NCI-H82 treated with DMSO at 0.1 percent for 48 hours (cell line): Measurements from ENCODE around the gene CDH4.

Experiments
- DNase-seq: peaks from one replicate; lab custom pipeline; 2025; ENCODE audit not compliant: unreplicated experiment; lab: John Stamatoyannopoulos, UW

Gene CDH4

DNA sequence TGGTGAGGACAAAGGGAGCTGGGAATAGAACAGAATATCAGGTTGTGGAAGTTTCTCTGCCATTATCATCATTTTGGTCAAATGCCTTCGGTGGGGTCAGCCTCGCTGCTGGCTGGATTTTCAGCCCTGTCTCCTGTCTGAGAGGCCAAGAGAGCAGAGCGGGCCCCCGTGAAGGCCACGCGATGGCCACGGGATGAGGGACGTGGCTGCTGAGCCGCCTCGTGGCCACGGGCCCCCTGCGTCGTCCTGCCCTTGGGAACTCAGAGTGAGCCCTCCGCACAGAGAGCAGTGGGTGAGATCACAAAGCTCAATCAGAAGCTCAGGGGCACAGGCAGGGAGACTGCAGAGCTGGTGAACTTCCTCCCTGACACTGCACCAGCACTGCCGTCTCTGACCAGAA, 363.7 kb downstream of the CDH4 start:
- DNase-seq: no peak

DNA sequence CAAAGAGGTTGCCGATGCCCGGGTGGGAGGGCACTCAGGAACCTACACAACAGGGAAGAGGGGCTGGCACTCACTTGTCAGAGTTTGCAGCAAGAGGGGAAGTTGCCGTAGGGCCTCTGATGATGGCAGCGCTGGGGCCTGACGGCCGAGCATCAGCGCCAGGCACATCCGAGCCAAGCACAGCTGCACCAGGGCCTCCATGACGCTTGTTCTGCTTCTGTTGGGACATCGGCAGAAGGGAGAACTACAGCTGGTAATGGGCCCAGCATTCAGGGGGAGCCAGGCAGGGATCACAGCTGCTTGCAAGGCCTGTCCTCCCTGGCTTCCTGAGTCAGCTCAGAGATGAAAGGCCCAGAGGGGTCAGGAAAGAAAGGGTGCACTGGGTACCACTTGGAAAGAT, 367.7 kb downstream of the CDH4 start:
- no peak for DNase-seq

DNA sequence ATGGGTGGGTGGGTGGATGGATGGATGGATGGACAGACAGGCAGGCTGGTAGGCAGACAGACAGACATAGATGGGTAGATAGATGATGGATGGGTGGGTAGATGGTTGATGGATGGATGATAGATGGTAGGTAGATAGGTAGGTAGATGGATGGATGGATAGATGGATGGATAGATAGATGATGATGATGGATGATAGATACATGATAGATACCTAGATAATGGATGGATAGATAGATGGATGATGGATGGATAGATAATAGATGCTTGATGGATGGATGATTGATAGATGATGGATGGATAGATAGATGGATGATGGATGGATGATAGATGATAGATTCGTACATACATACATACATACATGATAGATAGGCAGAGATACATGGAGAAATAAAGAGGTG, 368.1 kb downstream of the CDH4 start:
- no peak for DNase-seq

DNA sequence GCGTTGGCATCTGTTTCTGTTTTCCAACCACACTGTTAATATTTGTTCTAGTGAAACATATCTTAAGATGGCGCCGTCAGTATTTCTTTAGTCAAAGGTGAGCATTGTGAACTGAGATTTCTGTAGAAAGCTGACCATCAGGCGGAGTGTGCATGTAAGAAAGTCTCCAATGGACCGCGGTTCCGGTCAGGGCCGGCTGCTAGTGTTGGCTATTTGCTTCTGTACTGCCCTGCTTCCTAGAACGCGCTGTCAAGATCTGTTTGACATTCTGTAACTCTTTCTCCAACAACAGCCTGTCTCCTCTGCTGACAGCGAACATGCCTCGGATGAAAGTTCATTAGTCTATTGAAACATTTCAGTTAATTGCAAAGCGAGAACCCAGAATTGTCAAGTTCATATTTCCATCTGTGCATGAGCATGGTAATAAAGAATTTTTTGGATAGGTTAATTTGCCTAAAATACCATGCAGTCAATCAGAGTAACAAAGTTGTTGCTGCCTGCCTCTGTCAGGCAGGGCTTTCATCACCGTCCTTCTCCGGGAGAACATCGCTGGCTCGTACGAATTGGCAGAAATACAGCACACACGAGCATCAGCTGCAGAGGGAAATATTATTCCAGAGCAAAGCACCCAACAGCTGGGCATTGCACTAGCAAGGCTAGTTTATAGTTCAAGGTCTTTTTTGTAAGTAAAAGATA, 369.1 kb downstream of the CDH4 start:
- no peak for DNase-seq

DNA sequence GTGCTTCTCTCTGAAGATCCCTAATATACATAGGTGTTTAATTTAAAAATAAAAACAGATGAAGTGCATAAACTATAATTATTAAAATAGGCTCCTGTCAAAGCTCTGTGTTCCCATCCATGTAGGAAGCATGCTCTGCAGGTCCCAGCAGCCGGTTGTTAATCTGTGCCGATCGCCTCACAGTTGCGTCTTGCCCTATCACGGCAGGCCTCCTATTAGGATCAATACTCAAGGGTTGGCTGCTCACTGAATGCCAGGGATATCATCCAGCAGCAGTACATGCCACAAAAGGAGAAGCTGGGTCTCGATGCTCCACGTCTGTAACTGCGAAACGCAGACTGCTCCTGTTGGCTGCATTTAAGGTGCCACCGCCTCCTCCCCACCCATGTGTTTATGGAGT, 369.8 kb downstream of the CDH4 start:
- no peak for DNase-seq

DNA sequence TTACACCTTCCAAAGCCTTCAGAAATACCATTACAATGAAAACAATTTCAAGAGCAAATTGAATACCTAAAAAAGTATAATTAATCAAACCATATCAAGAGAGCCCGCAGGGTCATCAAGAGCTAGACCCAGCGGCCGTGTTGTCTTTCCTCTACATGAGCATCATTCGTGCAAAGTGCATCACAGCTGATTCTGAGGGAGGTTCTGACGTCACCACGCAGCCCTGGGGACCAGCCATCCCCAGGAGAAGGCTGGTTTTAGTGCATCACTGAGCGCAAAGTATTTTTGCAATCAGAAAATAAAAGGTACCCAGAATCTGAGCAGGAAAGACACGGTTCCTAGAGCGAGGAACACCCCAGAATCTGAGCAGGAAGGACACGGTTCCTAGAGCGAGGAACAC, 371.4 kb downstream of the CDH4 start:
- DNase-seq: no peak

DNA sequence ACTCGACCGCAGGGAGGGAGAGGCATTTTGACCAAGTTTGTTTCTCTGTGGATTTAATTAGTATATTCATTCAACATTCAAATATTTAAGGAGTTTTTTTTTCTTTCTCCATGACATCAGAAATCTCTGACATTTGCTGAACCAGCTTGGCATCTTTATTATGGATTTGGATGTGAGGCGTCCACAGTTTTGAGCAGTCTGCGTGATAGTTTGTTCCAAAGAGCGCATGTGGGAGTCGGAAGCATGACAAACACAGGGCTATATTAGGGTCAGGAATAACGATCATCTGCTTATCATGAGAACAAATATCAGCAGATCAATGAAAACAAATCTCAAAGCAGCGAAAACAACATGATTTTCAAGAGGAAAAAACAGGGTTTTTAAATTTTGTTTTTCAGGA, 373.2 kb downstream of the CDH4 start:
- DNase-seq: no peak

DNA sequence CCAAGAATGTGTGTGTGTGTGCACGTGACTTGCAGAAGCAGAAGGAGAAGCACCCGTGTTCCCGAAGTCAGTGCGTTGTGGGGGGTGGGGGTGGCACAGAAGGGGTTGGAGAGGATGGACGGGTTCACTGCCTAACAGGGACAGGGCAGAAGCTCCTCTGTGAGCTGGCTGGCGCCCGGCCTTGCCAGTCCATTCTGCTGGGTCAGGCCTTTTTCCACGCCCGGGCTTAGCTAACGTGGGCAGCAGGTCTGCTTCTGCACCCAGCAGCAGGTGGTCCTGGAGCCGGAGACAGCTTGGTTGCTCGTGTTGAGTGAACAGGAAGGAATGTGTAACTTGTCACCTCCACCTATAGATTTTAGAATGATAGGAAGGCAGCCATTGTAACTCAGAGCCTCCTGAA, 374.4 kb downstream of the CDH4 start:
- DNase-seq: no peak

DNA sequence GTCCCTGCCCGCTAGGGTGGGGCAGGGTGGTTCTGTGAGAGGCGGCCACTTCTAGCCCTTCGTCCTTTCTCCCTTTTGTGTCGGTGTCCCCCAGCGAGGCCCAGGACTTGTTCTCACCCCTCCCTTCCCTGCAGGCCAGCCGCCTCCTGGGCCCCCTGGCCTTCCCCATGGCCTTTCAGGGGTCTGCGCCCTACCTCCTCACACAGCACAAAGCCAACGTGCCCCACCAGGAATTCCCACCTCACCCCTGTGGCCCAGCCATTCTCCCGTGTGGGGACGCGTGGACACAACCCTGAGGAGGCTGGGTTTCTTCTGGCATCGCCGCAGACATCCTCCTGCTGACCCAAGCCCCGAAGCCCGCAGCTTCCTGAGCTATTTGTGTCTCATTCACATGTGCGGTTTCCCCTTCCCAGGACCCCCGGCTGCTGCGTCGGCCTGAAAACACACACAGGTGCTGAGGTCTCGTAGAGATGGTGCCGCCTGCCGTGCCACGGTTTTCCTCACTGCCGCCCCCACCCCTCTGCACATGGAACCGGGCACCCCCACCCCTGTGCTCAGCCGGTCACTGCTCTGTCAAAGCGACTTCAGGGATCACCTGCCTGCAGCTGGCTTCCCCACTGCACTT, 375.8 kb downstream of the CDH4 start:
- no peak for DNase-seq

DNA sequence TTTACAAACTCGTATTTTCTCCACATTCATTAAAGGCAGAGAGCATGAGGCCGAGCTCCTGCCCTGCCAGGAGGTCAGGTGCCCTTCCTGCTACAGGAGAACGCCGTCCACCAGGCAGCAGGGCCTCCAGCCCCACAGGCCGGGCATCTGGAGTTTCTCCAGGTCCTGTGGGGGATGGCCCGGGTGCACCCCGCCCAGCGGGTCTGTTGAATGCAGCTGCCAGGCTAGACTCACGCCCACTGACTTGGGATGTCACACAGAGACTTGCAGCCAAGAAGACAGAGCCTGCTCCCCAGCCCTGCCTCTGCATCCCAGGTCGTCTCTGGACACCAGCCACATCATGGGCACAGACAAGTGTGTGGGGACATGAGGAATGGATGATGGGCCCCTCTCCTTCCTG, 376.4 kb downstream of the CDH4 start:
- DNase-seq: no peak

DNA sequence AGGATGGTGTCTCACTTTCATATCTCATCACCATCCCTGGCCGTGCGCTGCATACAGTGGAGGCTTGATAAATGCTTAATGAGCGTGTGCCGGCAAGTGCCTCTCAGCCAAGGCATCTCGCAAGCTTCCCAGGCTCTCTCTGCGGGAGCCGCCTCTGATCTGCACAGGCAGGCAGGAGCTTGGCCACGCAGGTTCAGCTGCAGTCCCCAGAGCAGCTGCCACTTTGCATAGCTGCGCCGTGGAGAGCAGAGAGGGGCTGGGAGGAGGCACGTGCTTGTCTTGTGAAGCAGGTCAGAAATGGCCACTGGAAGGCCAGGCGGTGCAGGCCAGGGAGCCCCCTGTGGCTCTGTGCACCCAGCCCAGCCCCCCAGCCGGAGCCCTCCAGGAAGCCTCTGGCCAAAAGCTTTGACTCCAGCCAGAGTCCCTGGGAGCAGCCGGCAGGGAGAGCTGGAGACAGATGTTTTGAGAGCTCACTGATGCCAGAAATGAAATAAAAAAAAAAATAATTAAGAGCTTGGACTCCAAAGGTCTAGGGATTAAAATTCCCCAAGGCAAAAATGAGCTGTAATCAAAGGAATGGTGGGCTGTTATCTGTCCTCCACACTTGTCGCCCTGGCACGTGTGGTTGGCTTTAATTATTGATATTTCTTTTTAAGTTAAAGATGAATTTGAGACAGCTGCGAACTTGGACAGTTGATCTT, 377.0 kb downstream of the CDH4 start:
- DNase-seq: no peak

DNA sequence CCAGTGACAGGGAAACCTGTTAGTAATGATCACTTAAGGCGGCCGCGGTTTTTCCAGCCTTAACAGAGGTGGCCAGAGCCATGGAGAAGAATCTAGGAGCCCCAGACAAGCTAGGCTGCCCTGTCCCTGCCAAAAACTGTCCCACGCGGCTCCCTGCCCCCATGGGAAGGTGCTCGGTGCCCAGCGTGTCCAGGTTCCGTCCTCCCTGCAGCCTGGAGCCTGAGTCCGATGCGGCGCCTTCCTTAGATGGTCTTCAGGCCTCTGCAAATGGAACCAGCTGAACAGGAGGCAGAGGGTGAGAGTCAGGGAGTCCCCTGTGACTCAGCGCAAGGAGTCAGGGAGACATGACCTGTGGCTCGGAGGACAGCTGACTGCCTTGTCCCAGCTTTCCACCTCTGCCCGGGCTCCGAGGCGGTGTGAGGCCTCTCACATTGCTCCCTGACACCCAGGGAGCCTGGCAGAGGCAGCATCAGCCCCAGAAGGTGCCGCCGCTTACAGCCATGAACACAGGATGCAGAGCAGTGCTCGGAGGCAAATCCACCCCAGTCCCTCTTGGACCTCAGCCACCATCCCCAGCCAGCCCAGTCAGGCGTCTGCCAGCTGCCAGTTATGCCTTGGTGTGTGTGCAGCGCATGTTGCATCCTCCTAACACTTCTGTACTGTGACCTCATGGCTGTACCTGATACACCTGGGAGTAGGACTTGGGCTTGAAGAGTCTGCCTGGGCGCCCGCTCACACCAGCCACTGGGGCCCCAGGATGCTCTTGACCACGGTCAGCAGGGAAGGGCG, 377.7 kb downstream of the CDH4 start:
- no peak for DNase-seq

DNA sequence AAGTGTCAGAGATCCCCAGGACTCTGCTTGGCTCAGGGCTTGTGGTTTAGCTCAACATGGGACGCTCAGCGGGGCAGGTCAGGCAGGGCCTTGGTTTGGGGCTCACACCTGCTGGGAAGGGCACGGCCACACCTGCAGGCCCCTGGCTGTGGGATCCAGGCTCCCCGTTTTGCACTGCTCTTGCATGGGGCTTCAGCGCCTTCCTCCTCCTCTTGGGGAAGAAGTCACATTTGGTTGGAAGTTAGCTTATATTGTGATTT, 378.3 kb downstream of the CDH4 start:
- DNase-seq: no peak

DNA sequence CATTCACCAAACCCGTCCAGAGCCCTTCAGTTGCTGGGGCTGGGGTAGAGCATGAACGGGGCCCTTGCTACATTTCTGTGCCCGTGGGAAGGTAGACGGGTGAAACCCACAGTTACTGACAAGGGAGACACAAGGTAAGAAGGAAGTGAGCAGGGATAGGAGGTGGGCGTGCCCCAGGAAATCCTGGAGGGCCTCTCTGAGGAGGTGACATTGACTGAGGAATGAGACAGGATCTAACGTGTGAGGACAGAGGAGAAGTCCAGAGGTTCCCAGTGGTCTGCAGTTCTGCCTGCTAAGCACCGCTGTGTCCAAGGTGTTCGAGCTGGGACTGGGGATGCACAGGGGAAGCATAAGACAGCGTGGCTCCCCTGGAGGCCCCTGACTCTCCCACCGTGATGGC, 378.8 kb downstream of the CDH4 start:
- DNase-seq: no peak

DNA sequence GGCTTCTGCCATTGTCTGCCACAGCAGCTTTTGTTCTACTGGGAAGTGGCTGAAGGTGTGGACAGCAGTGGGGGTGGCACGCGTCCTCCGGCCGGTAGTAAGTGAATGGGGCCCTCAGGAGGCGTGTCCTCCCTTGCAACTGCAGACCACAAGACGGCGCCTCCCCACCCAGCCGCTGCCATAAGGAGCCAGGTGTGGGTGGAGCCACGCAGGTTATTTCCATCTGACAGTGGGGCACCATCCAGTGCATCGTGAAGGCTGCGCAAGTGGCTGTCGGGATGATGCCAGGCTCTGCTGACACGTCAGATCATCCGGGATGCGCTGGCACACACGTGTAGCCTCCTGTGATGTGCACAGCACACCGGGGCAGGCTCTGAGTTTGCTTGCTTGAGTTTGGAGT, 379.7 kb downstream of the CDH4 start:
- DNase-seq: no peak

DNA sequence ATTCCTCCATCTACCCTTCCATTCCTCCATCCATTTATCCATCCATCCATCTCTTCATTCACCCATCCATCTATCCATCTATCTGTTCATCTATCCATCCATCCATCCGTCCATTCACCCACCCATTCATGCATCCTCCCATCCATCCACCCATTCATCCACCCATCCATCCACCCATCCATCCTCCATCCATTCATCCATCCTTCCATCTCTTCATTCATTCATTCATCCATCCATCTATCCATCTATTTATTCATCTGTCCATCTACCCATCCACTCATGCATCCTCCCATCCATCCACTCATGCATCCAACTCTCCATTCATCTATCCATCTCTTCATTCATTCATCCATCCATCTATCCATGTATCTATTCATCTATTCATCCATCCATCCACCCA, 380.9 kb downstream of the CDH4 start:
- no peak for DNase-seq

DNA sequence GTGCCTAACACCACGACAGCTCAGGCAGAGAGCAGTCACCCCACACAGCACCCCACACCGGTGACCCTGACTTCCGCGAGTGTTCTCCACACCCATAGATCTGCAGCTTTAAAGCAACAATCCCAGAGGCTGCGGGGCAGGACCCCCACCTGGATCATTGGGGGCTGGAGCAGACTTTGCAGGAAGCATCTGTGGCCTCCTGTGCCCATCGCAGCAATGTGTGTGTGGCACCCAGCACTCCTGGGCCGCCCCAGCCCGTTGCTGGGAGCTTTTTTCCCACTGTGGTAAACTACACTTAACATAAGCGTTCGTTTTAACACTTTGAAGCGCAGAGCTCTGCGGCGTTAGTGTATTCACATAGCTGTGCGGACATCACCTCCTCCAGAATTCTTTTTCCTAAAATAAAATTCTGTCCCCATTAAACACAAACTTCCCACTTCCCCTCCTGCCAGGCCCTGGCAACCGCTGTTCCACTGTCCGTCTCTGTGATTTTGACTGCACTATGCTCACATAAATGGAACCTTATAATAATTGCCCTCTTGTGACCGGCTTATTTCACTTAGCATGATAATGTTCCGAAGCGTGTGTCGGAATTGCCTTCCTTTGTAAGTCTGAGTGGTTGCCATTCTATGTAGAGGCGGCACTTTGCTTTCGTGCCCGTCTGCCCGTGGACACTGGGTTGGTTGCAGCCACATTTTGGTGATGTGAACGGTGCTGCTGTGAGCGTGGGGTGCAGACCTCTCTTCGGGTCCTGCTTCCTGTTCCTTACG, 382.5 kb downstream of the CDH4 start:
- DNase-seq: no peak

DNA sequence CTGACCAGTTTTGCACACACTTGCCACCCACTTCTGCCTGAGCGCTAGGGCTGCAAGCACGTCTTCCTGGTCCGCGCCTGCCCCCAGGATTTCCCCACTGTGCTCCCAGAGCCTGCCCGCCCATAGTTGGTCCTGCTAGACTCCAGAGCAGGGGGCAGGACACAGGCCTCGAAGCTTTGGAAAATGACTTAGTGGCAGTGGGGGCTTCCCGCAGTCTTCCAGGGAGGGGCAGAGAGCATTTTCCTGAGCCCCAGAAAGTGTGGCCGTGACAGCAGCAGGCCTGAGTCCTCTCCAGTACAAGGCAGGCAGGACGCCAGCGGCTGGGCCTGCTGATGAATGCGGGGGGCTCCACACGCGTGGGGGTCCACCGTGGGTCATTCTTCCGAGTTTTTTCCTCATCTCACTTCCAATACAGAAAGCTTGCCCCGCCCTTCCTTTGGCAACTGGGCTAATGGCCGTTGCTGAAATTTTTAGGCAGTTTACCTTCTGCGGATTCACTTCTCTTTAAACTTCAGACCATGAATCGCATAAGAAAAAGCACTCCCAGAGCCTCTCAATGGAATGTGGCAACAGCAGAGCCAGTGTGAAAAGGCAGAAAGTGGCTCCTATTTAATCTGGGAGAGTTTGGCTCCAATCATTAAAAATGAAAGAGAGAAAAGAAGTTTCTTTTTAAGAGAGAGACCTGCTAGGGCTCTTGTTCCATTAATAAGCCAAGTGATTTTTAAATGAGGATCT, 383.8 kb downstream of the CDH4 start:
- no peak for DNase-seq

DNA sequence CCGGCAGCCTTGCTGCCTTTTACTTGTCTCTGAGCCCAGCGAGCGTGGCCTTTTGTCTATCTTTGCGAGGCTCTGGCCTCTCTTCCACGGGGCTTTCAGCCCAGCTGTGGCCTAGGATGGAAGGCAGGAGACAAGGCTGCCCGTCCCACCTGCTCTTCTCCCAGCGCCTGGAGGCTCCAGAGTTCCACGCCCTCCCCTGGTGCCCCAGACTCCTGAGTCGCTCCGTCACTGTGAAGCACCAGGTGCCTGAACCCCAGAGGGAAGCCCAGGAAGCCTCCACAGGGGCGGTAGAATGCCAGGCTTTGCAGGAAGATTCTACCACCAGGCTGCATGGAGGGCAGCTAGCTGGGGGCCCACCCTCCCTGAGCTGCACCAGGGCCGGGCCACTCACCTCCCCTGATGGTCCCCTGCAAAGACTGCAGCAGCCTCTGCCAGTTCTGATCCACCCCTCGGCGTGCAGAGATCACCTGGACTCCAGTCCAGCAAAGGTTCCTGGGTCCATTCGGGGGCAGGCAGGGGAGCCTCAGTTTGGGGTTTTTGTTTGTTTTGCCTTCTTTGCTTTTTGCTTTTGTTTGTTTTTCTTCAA, 384.6 kb downstream of the CDH4 start:
- DNase-seq: no peak
